Daoy (cell line): ENCODE data around the gene TBCK. TPM values are rescaled to one million over a fixed set of nuclear protein-coding genes. Genes with fewer than 3 reads are reported as not detected.
A peak's percentile ranks its signal among the peaks of the same experiment; 100 is the strongest.

Experiments used
- DNase-seq: peaks from one replicate; pipeline ENCODE4 v3.0.0-alpha.2; 2015; ENCODE audit warnings: low read depth
- total RNA-seq: library from RNA; depleted of rRNA; stranded (reverse); fragments of >200 nt; shearing (Covaris generic); gene quantifications from 2 replicates; pipeline ENCODE4 v1.2.3, GENCODE V29; 2014

The TBCK gene
- total RNA-seq, 1 experiment from 2014 or later: 7.3 TPM

GRCh38 chr4:106046083-106046482, 269.9 kb downstream of the TBCK start:
- DNase-seq: no peak

- DNase-seq: no peak
Measured at GRCh38 chr4:106041294-106042002, 274.6 kb downstream of the TBCK start.

- no peak for DNase-seq
Measured at GRCh38 chr4:106039796-106040195, 276.2 kb downstream of the TBCK start.

GRCh38 chr4:106038908-106039307, 277.1 kb downstream of the TBCK start:
- no peak for DNase-seq

GRCh38 chr4:106038012-106038411, 278.0 kb downstream of the TBCK start:
- no peak for DNase-seq

- DNase-seq: no peak
Measured at GRCh38 chr4:106036848-106037247, 279.2 kb downstream of the TBCK start.

GRCh38 chr4:106036334-106036733, 279.7 kb downstream of the TBCK start:
- no peak for DNase-seq

- no peak for DNase-seq
Measured at GRCh38 chr4:106035204-106035603, 280.8 kb downstream of the TBCK start.

- no peak for DNase-seq
Measured at GRCh38 chr4:106034751-106035150, 281.3 kb downstream of the TBCK start.

GRCh38 chr4:106034220-106034619, 281.8 kb downstream of the TBCK start:
- DNase-seq: peak; percentile 28

- no peak for DNase-seq
Measured at GRCh38 chr4:106033469-106033868, 282.5 kb downstream of the TBCK start.

GRCh38 chr4:106032851-106033286, 283.1 kb downstream of the TBCK start:
- peak; percentile 46 for DNase-seq

GRCh38 chr4:106022454-106022853, 293.6 kb downstream of the TBCK start:
- no peak for DNase-seq

GRCh38 chr4:106021737-106022410, 294.1 kb downstream of the TBCK start:
- DNase-seq: peak; percentile 41

- DNase-seq: peak; percentile 21
Measured at GRCh38 chr4:106019771-106020170, 296.2 kb downstream of the TBCK start.

GRCh38 chr4:106017975-106018374, 298.0 kb downstream of the TBCK start:
- no peak for DNase-seq

- DNase-seq: no peak
Measured at GRCh38 chr4:106011387-106011786, 304.6 kb downstream of the TBCK start.

- DNase-seq: no peak
Measured at GRCh38 chr4:106010761-106011160, 305.2 kb downstream of the TBCK start.

GRCh38 chr4:106002994-106003393, 313.0 kb downstream of the TBCK start:
- DNase-seq: no peak

GRCh38 chr4:105998171-105999063, 317.6 kb downstream of the TBCK start:
- no peak for DNase-seq

GRCh38 chr4:105996845-105997244, 319.2 kb downstream of the TBCK start:
- DNase-seq: peak; percentile 19

- no peak for DNase-seq
Measured at GRCh38 chr4:105994841-105995501, 321.0 kb downstream of the TBCK start.
